Measurements from ENCODE around the gene TRAPPC14. TPM values are rescaled to one million over a fixed set of nuclear protein-coding genes. Genes with fewer than 3 reads are reported as not detected.
A peak's percentile ranks its signal among the peaks of the same experiment; 100 is the strongest.

The TRAPPC14 gene
- total and polyA plus RNA-seq, 2 of the 13 experiments (the other 11 are each of a cell fraction or from before 2014, with no cell fraction given): 4.7 to 9.6 TPM

GRCh38 chr7:100158229-100159098 is at the start of gene TRAPPC14 (continued):
- TF ChIP-seq HNF1A (IDR thresholded peaks at IDR 0.05; ENCODE audit: low read depth) (no peak), HNF1A (CRISPR knock-in tag; IDR thresholded peaks at IDR 0.05; ENCODE audit: borderline replicate concordance) (peak; percentile 51; the same call in 1 of the 2 replicates), ZNF350 (CRISPR knock-in tag; IDR thresholded peaks at IDR 0.05; ENCODE audit: borderline replicate concordance, low read depth) (peak; percentile 45; the same call in 1 of the 2 replicates), NFKB2 (CRISPR knock-in tag; IDR thresholded peaks at IDR 0.05; ENCODE audit: borderline replicate concordance) (peak; percentile 42; the same call in 1 of the 2 replicates), HCFC1 (IDR thresholded peaks at IDR 0.05; ENCODE audit: low read depth, low read length) (no peak), CBX1 (IDR thresholded peaks at IDR 0.05; ENCODE audit: low read depth) (no peak), AKAP8 (CRISPR knock-in tag; IDR thresholded peaks at IDR 0.05) (0 out of 2 replicates have a peak, but pooled peaks have one; percentile 31), ZNF253 (CRISPR knock-in tag; IDR thresholded peaks at IDR 0.05; ENCODE audit: borderline replicate concordance) (no peak), CTCF (CRISPR knock-in tag; IDR thresholded peaks at IDR 0.05) (no peak), ZNF362 (CRISPR knock-in tag; IDR thresholded peaks at IDR 0.05; ENCODE audit: borderline replicate concordance) (peak; percentile 50; the same call in 1 of the 2 replicates), E2F2 (CRISPR knock-in tag; IDR thresholded peaks at IDR 0.05; ENCODE audit: borderline replicate concordance) (no peak), NR2F1 (CRISPR knock-in tag; IDR thresholded peaks at IDR 0.05) (0 out of 4 replicates have a peak, but pooled peaks of 1 of the 2 experiments have one; percentile 20), KLF15 (CRISPR knock-in tag; IDR thresholded peaks at IDR 0.05; ENCODE audit: borderline replicate concordance) (no peak), STAG1 (CRISPR knock-in tag; IDR thresholded peaks at IDR 0.05) (no peak), ZBTB8A (CRISPR knock-in tag; IDR thresholded peaks at IDR 0.05; ENCODE audit: borderline replicate concordance, low read depth) (no peak), DBP (CRISPR knock-in tag; IDR thresholded peaks at IDR 0.05; ENCODE audit: not compliant biosample characterization) (no peak), DR1 (CRISPR knock-in tag; IDR thresholded peaks at IDR 0.05) (no peak), ZNF577 (CRISPR knock-in tag; IDR thresholded peaks at IDR 0.05; ENCODE audit: borderline replicate concordance, low read depth) (no peak), NFRKB (IDR thresholded peaks at IDR 0.05) (no peak)

Data from HepG2 (cell line).